ENCODE measurements around the gene LRRC10B. TPM values are rescaled to one million over a fixed set of nuclear protein-coding genes. Genes with fewer than 3 reads are reported as not detected.

The LRRC10B gene
- total RNA-seq, 2 experiments from 2014 or later: not detected

DNA sequence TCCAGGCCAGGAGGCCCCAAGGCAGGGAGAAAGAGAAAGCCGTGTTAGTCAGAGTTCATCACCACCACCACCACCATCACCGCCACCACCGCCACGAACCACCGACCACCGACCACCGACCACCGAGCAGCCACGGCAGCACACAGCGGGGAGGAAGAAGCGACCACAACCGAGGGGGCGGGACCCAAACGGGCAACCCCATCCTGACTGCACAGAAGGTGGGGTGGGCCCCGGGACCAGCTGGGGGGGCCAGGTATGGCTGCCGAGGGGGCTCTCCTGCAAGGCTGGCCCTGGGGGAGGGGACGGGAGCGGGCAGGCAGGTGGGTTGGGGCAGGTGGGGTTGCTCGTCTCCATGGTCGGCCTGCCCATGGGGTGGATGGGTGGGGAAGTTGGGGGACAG is 38.1 kb downstream of the LRRC10B start:
- H3K9me3 Mint-ChIP-seq: no peaks in the 10 kb centered on the region
- H3K27me3 Mint-ChIP-seq: peaks cover 10% of the 10 kb centered on the region
- no peak overlapping the region for H3K27ac Mint-ChIP-seq
- ChIA-PET POLR2A (no interaction called here), CTCF (interaction anchor here (1.0 kb wide), 1 partner anchor 20 kb away, joined by 3 read pairs; no protein-coding TSS in a partner anchor)
- no peaks in the 10 kb centered on the region for H3K4me1 Mint-ChIP-seq (ENCODE audit: low read depth)
- no peaks in the 10 kb centered on the region for H3K36me3 Mint-ChIP-seq (ENCODE audit: low read depth)
- TF ChIP-seq, protein P1, sequence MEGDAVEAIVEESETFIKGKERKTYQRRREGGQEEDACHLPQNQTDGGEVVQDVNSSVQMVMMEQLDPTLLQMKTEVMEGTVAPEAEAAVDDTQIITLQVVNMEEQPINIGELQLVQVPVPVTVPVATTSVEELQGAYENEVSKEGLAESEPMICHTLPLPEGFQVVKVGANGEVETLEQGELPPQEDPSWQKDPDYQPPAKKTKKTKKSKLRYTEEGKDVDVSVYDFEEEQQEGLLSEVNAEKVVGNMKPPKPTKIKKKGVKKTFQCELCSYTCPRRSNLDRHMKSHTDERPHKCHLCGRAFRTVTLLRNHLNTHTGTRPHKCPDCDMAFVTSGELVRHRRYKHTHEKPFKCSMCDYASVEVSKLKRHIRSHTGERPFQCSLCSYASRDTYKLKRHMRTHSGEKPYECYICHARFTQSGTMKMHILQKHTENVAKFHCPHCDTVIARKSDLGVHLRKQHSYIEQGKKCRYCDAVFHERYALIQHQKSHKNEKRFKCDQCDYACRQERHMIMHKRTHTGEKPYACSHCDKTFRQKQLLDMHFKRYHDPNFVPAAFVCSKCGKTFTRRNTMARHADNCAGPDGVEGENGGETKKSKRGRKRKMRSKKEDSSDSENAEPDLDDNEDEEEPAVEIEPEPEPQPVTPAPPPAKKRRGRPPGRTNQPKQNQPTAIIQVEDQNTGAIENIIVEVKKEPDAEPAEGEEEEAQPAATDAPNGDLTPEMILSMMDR (IDR thresholded peaks at IDR 0.05): no peak
- ATAC-seq: no peak
- no peak for DNase-seq
- H3K4me3 Mint-ChIP-seq: no peak overlapping the region
- intact Hi-C loops (cut with micrococcal nuclease): no loop called here

DNA sequence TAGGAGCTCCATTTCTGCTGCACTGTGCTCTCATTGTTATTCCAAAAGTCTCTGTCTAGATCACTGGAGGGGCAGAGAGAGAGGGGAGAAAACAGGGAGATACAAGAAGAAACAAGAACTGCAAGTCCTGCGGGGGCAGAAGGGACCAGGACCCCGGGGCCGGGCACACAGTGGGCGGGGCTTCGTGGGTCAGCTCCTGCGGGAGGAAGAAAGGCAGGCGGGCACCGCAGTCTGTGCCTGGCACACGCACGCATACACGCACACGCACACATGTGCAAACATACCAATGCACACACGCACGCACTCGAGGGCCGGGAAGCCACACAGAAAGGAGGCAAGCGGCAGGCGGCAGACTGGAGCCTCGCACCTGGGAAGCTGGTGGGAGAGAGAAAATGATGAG is 38.7 kb downstream of the LRRC10B start:
- Mint-ChIP-seq H3K27me3 (peaks cover 8% of the 10 kb centered on the region), H3K4me3 (no peak overlapping the region), H3K27ac (no peak overlapping the region), H3K36me3 (ENCODE audit: low read depth) (no peaks in the 10 kb centered on the region), H3K9me3 (no peaks in the 10 kb centered on the region), H3K4me1 (ENCODE audit: low read depth) (no peaks in the 10 kb centered on the region)
- intact Hi-C loops (cut with micrococcal nuclease): no loop called here
- no peak for ATAC-seq
- TF ChIP-seq, protein P1 (IDR thresholded peaks at IDR 0.05): no peak
- ChIA-PET POLR2A (no interaction called here), CTCF (interaction anchor here (1.0 kb wide), 1 partner anchor 20 kb away, joined by 3 read pairs; no protein-coding TSS in a partner anchor)
- DNase-seq: no peak

DNA sequence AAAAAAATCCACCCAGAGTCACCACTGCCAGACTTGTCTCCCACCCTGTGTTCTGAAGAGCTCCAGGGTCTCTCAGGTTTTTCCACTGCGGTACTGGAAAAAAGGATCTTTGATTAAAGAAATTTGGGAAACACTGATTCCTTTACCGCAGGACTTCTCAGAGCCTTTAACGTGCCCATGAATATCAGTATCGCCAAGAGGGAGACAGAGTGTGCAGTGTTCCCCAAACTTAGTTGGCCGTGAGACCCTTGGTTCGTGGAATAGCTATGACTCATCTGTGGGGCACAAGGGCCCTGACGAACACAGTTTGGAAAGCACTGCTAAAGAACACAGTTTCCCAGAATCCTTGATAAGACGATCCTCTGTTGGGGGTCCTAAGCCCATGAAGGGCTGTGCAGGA is 40.6 kb downstream of the LRRC10B start:
- DNase-seq (no peak), ATAC-seq (no peak)
- Mint-ChIP-seq H3K36me3 (ENCODE audit: low read depth) (no peaks in the 10 kb centered on the region), H3K9me3 (no peaks in the 10 kb centered on the region), H3K4me1 (ENCODE audit: low read depth) (peaks cover under 1% of the 10 kb centered on the region), H3K27ac (no peak overlapping the region), H3K27me3 (peaks cover 23% of the 10 kb centered on the region), H3K4me3 (no peak overlapping the region)
- ChIA-PET CTCF (interaction anchor here (1.0 kb wide), 1 partner anchor 71 kb away, joined by 3 read pairs; no protein-coding TSS in a partner anchor), POLR2A (no interaction called here)
- TF ChIP-seq, protein P1 (IDR thresholded peaks at IDR 0.05): no peak
- intact Hi-C loops (cut with micrococcal nuclease): no loop called here

DNA sequence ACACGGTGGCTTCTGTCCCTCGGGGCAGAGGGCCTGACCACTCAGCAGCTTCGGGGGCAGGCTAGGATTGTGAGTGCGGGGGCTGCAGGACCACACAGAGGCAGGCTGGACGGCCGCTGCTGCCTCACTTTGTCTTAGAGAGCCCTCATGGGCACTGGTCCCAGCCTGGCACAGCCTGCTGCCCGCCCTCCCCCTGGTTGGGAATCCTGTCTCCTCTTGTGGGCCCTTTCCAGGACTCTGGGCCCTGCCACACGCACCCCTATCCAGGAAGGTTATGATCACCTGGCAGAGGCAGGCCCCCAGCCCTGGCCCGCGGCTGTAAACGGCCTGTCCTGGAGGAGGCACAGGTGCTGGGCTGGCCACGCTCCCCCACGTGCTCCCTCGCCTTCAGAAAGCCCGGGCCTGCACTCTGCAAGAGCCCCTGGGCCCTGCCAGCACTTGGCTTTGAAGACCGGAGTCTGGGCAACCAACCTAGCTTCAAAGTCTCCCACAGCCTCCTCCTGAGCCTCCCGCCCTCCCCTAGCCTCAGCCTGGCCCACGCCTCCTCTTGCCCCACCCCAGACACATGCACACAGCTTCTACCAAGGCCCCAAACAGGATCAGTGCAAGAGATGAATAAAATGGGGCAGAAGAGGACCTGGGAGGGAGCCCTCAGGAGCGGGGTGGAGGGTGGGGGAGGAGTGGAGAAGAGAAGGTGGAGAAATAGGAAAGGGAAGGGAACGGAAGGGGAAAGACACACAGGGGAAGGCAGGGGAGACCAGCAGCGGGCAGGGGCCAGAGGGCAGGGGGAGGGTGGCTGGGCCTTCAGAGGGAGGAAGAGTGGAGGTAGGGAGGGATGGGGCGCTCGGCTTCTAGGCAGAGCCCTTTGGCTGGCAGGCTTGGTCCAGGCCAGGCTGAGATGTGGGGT is 41.4 kb downstream of the LRRC10B start:
- Mint-ChIP-seq H3K9me3 (no peaks in the 10 kb centered on the region), H3K4me3 (no peak overlapping the region), H3K4me1 (ENCODE audit: low read depth) (peaks cover 5% of the 10 kb centered on the region), H3K27ac (no peak overlapping the region), H3K27me3 (peaks cover 28% of the 10 kb centered on the region), H3K36me3 (ENCODE audit: low read depth) (no peaks in the 10 kb centered on the region)
- DNase-seq (no peak), ATAC-seq (no peak)
- TF ChIP-seq, protein P1 (IDR thresholded peaks at IDR 0.05): no peak
- intact Hi-C loops (cut with micrococcal nuclease): no loop called here
- ChIA-PET POLR2A (no interaction called here), CTCF (interaction anchor here (0.6 to 1.0 kb wide), 2 partner anchors 33 to 72 kb away, joined by 3 read pairs; no protein-coding TSS in a partner anchor)

DNA sequence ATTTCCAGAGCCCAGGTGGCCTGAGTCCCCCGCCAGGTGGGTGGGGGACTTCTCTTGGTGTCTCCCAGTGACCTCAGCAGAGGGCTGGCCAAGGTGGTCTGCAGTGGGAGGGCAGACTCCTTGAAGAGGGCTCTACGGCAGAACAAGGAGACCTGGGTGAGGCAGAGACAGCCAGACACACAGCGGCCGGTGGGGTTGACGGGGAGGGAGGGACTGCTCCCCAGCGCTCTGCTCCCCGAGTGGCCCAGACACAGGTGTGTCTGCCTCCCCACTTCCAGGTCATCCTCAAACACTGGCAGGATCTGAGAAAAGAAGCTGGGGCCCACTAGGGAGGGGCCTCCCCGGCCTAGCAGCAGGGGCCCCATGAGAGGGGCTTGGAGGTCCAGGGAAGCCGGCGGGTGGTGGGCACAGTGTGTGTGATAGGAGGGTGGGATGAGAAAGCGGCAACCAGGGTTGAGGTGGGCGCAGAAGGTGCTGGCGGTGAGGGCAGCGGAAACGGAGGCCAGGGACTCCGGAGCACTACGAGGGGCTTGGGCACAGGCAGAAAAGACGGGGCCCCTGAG is 42.2 kb downstream of the LRRC10B start:
- no peak overlapping the region for H3K27ac Mint-ChIP-seq
- H3K4me1 Mint-ChIP-seq (ENCODE audit: low read depth): peaks cover 10% of the 10 kb centered on the region
- H3K36me3 Mint-ChIP-seq (ENCODE audit: low read depth): no peaks in the 10 kb centered on the region
- intact Hi-C loops (cut with micrococcal nuclease): no loop called here
- no peak overlapping the region for H3K4me3 Mint-ChIP-seq
- DNase-seq: no peak
- no peaks in the 10 kb centered on the region for H3K9me3 Mint-ChIP-seq
- ChIA-PET CTCF (no interaction called here), POLR2A (no interaction called here)
- peaks cover 26% of the 10 kb centered on the region for H3K27me3 Mint-ChIP-seq
- ATAC-seq: no peak
- TF ChIP-seq, protein P1 (IDR thresholded peaks at IDR 0.05): no peak

Measured in activated CD8-positive, alpha-beta T cell treated with anti-CD3 and anti-CD28 coated beads for 36 hours (primary cell).